ENCODE results near the gene ERBB4.

The ERBB4 gene

DNA sequence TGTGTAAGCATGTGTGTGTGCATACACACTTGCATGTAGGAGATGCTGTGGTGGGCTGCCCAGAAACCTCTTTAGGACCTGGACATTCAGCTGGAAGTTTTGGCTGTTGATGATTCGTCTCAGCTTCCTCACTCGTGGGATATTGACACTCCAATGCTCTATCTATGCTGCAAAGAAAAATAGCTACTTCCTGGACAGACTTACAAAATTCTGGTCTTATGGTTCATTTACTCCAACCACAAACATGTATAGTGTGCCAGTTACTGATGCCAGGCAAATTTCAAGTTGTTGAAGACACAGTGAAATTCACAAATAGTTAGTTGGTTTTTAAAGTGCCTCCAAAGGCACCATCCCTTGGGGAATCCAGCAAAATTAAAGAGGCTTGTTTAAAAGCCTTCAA, 1099.6 kb downstream of the ERBB4 start:
- no peak for DNase-seq

- no peak for DNase-seq
Observed at GRCh38 chr2:211437396-211437795, 1101.2 kb downstream of the ERBB4 start.

GRCh38 chr2:211436182-211436581, 1102.4 kb downstream of the ERBB4 start:
- no peak for DNase-seq

- no peak for DNase-seq
Observed at GRCh38 chr2:211435331-211435730, 1103.3 kb downstream of the ERBB4 start.

DNA sequence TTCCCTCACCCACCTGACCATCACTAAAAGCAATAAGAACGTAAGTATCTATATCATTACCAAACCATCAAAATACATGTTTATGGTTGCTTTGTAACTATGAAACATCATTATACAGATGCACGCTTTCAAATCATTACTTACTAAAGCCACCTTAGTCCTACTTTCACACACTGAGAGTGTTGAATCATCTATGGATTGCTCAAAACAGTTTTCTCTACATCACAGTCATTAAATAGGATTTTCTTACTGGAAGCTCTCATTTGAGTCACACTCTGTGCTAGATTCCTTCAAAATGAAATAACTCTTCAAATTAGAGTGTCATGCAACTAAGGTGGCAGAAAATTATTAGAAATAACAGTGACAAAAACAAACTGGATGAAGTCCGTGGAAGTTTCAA, 1103.8 kb downstream of the ERBB4 start:
- no peak for DNase-seq

DNA sequence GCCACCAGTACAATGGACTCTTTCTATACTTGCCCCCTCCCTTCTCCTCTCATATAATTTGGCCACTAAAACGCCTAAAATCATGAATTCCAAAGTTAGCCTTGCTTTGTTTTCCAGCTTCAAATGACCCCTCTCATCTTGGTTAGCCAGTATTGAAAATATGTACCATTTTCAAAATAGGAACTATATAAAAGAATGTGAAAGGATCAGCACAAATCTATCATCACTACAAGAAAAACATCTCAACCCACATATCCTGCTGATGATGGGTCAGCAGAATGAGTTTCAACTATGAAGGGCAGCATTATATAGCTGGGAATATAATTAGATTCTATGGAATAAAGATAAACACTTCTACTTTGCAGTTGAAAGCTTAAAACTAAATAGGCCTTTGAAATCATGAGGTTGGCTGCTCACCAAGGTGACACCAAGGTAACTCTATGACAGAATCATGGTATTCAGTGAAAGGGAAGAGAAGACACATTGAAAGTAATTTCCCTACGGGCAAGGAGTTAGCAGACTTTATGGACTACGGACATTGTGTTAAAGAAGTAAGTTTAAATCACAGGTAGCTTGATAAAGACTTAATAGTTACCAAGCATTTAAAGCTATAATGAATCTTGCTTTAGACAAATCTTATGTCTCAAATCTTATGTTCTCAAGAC, 1109.2 kb downstream of the ERBB4 start:
- DNase-seq, result no peak

- DNase-seq, result no peak
Observed at GRCh38 chr2:211426240-211426639, 1112.4 kb downstream of the ERBB4 start.

GRCh38 chr2:211423018-211423417, 1115.6 kb downstream of the ERBB4 start:
- no peak for DNase-seq

DNA sequence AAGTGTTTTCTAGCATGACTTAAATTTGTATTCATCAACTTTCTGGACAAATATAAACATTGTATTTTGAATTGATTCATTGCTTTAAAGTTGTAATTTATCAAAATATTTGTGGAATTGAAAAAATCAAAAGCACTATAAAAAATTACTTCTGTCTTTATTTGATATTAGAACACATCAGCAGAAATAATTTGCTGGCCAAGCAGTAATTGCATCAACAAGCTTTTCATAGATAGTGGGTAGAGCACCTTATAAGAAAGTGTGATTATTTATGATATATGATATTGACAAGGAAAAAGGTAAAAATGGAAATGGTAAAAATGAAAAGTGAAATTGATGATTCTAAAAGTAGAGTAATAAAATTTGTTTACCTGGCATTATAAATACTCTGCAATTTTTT, 1121.1 kb downstream of the ERBB4 start:
- DNase-seq, result no peak

DNA sequence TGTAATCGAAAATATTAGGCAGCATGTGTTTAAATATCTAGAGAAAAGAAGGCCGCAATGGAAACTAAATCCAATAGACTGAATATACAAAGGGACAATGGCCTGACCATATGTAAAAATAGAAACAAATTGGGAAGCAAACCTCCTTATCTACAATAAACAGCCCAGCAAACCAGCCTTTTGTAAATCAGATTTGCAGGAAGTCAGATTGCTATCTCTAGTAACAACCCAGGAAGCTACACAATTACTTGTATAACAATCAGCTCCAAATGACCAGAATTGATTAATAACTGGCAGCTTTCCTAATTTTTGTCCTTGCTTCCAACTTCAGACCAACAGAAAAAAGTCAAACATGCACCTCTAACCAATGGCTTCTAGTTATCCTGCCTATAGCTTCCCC, 1122.2 kb downstream of the ERBB4 start:
- no peak for DNase-seq

GRCh38 chr2:211413746-211414145, 1124.9 kb downstream of the ERBB4 start:
- no peak for DNase-seq

GRCh38 chr2:211408483-211408891, 1130.1 kb downstream of the ERBB4 start:
- no peak for DNase-seq

GRCh38 chr2:211407076-211407475, 1131.5 kb downstream of the ERBB4 start:
- no peak for DNase-seq

DNA sequence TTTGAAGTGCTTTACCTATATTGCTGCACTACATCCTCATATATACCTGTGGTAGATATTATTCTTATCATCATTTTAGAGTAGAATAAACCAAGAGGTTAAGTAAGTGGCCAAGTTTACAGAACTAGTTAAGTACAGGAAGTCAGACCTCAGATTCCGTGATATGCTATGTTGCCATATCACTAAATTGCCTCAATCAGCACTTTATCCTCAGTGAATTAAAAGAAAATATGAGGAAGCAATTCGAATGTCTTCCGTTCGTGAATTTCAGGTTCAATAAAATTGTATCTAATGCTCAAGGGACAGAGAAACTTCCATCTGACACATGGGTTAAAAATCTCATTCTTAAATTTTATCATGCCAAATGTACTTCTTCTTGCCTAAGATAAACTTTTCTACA, 1133.6 kb downstream of the ERBB4 start:
- no peak for DNase-seq

GRCh38 chr2:211404098-211404497, 1134.5 kb downstream of the ERBB4 start:
- no peak for DNase-seq

- no peak for DNase-seq
Observed at GRCh38 chr2:211401328-211401727, 1137.3 kb downstream of the ERBB4 start.

GRCh38 chr2:211397764-211398163, 1140.8 kb downstream of the ERBB4 start:
- no peak for DNase-seq

DNA sequence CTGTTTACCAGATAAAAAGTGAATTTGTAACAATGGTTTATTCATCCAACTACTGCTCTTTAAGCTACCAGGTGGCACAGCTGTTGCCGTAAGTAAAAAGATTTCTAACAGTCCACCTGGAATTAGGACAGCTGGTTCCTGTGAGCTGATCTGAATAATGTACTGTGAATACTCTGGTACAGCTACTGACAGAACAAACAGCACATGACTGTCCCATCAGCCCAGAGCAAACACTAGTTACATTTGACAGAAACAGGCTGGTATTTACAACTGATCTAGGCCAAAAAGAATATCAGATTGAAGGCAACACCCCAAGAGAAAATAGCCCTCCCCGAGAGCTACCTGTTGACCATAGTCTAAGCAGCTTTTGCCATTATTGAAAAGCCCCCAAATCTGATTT, 1141.8 kb downstream of the ERBB4 start:
- no peak for DNase-seq

DNA sequence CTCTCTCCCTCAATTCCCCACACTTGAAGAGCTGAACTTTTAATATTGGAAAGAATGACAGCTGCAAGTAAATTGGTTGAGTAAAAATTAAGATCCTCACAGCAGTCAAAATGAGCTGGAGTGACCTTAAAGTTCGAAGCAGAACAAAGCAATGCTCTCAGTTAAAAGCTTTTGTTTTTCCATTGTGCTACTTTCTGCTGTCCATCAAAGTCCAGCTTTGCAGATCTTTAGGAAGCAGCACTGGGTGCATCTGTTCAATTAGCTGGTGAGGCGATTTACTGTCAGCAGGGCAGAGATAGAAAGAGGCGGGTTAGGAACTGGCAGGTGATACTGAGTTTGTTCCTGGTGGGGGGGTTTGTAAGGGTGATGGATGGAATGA, 1147.4 kb downstream of the ERBB4 start:
- DNase-seq, result no peak

- no peak for DNase-seq
Observed at GRCh38 chr2:211390536-211391188, 1147.9 kb downstream of the ERBB4 start.

GRCh38 chr2:211387734-211388133, 1150.9 kb downstream of the ERBB4 start:
- no peak for DNase-seq

GRCh38 chr2:211380041-211380440, 1158.6 kb downstream of the ERBB4 start:
- no peak for DNase-seq

GRCh38 chr2:211376410-211376809, 1162.2 kb downstream of the ERBB4 start:
- DNase-seq, result no peak

DNA sequence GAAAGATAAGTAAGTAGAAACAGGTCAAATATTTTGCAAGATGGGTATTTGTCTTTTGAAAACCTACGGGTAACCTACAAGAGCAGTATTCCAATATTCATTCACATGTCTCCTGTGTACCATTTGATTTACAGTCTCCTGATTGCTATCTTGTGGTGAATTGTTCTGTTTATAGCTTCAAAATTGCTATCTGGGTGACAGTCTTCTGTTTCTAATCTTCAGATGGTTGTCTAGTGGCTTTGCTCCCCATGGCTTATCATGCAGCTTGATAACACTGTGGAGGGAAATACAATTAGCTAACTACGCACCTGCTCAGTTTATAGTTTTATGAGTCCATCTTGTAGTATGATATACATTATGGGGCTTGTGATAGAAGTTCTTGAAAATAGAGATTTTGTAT, 1165.4 kb downstream of the ERBB4 start:
- DNase-seq, result no peak

GRCh38 chr2:211371465-211371864, 1167.1 kb downstream of the ERBB4 start:
- DNase-seq, result no peak

Data from islet precursor cell (in vitro differentiated cells).